Spleen (tissue), 7 donors: ENCODE results near the gene LAMC2.

Experiments
- CTCF ChIP-seq, 11 experiments: fragments of 200-600 bp in 7 of 11; fragments of 450-650 bp in 4 of 11; sonication (generic) in 4 of 11; IDR thresholded peaks in 8 of 11; conservative IDR thresholded peaks in 3 of 11; 1 replicate in 7 of 11; 2 replicates in 4 of 11; pipeline versions ENCODE4 v1.4.0 to v1.8.0; 2016 to 2021; ENCODE audit warnings: antibody characterized with exemption in 11 of 11, inconsistent platforms in 4 of 11, mild to moderate bottlenecking in 1 of 11
- POLR2A ChIP-seq, 3 donors: fragments of 450-650 bp; IDR thresholded peaks; one replicate each; pipeline ENCODE4 v1.5.1; 2017; ENCODE audit warnings: antibody characterized with exemption in 3 of 3, mild to moderate bottlenecking in 1 of 3
- POLR2AphosphoS5 ChIP-seq, 3 donors: sonication (generic); formaldehyde crosslinking; IDR thresholded peaks; one replicate each; pipeline ENCODE4 v1.5.1; 2017; ENCODE audit warnings: antibody characterized with exemption in 3 of 3
- donor health status: DM: no; HTN: no; CAD: no; lungs with moderate emphysema.
- donor health status: DM: no; HTN: no; CAD: no.
- donor health status: DM: no; HTN: no; CAD: no.

GRCh38 chr1:183284086-183284485 lies 98.0 kb downstream of the LAMC2 start:
- TF ChIP-seq POLR2A (IDR thresholded peaks at IDR 0.05), result no peak
- no peak for TF ChIP-seq CTCF (IDR thresholded peaks at IDR 0.05 in 8 of 11, conservative IDR thresholded peaks at IDR 0.05 in 3 of 11)
- TF ChIP-seq POLR2AphosphoS5 (IDR thresholded peaks at IDR 0.05), result no peak
